ENCODE measurements around the gene VLDLR.

The VLDLR gene

DNA sequence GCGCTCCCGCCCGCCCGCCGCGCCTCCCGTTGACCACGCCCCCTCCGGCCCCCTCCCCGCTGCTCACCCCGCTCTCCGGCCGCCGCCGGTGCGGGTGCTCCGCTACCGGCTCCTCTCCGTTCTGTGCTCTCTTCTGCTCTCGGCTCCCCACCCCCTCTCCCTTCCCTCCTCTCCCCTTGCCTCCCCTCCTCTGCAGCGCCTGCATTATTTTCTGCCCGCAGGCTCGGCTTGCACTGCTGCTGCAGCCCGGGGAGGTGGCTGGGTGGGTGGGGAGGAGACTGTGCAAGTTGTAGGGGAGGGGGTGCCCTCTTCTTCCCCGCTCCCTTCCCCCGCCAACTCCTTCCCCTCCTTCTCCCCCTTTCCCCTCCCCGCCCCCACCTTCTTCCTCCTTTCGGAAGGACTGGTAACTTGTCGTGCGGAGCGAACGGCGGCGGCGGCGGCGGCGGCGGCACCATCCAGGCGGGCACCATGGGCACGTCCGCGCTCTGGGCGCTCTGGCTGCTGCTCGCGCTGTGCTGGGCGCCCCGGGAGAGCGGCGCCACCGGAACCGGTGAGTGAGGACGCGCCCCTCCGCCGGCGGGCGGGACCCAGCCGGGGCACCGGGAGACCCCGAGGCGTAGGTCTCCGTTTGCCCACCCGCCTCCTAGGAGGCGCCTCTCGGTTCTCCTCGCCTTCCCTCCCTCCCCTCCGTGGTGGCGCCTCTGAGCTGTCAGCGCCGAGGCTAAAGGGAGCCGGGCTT lies at the start of gene VLDLR:
TSS of gene VLDLR (plus strand) at position 66 of the 739 bp plus-strand sequence. CDS start at position 469, 403 bp downstream.
- Histone ChIP-seq H3K27ac (peak within 1 kb of the TSS; percentile 72 to 89), H3K4me3 (peak within 1 kb of the TSS; percentile 86)
- DNase-seq (ENCODE audit: low spot score): peak; percentile 74
- TF ChIP-seq, protein P1, sequence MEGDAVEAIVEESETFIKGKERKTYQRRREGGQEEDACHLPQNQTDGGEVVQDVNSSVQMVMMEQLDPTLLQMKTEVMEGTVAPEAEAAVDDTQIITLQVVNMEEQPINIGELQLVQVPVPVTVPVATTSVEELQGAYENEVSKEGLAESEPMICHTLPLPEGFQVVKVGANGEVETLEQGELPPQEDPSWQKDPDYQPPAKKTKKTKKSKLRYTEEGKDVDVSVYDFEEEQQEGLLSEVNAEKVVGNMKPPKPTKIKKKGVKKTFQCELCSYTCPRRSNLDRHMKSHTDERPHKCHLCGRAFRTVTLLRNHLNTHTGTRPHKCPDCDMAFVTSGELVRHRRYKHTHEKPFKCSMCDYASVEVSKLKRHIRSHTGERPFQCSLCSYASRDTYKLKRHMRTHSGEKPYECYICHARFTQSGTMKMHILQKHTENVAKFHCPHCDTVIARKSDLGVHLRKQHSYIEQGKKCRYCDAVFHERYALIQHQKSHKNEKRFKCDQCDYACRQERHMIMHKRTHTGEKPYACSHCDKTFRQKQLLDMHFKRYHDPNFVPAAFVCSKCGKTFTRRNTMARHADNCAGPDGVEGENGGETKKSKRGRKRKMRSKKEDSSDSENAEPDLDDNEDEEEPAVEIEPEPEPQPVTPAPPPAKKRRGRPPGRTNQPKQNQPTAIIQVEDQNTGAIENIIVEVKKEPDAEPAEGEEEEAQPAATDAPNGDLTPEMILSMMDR (IDR thresholded peaks at IDR 0.05): no peak

DNA sequence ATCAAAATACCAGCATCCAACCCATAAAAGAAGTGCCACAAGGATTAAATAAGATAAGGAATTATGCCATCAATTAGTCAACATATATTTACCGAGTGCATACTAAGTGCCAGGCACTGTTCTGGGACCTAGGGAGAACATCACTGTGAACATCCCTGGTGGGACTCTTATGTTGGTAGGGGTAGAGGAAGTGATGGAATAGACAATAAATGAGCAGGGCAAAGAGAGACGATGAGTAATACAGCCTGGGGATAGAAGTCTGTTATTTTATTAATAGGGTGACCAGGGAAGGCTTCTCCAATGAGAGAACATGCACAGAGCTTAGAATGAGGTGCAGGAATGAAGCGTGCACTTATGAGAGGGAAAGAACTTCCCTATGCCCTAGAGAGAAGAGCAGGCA lies 47.4 kb upstream of the VLDLR start:
- Histone ChIP-seq H3K27ac (no peak overlapping the region), H3K4me3 (no peak overlapping the region)
- TF ChIP-seq, protein P1 (IDR thresholded peaks at IDR 0.05): no peak
- DNase-seq (ENCODE audit: low spot score): no peak

DNA sequence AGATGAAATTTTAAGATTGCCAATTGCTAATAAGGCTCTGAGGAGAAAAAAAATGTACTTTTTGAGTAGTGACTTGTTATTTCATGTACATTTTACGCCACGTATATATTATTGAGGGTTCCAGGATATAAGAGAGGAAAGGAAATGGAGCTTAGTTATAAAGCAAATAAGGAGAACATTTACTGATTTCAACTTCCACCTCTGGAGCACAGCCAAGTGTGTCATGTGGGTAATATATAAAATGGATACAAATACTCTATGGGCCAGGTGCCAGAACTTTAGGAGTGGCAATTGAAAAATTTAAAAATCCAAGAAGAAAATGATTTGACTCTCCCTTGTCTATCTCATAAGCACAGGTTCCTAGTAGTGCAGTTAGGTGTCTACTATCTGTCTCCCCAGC lies 45.0 kb upstream of the VLDLR start:
- Histone ChIP-seq H3K4me3 (no peak overlapping the region), H3K27ac (no peak overlapping the region)
- no peak for DNase-seq (ENCODE audit: low spot score)
- TF ChIP-seq, protein P1 (IDR thresholded peaks at IDR 0.05): no peak

- Histone ChIP-seq H3K27ac (no peak overlapping the region), H3K4me3 (no peak overlapping the region)
- TF ChIP-seq, protein P1 (IDR thresholded peaks at IDR 0.05): no peak
- no peak for DNase-seq (ENCODE audit: low spot score)
Observed at GRCh38 chr9:2583308-2584013, 38.1 kb upstream of the VLDLR start.

- Histone ChIP-seq H3K4me3 (no peak overlapping the region), H3K27ac (no peak overlapping the region)
- TF ChIP-seq, protein P1 (IDR thresholded peaks at IDR 0.05): no peak
- no peak for DNase-seq (ENCODE audit: low spot score)
Observed at GRCh38 chr9:2591967-2592366, 29.6 kb upstream of the VLDLR start.

DNA sequence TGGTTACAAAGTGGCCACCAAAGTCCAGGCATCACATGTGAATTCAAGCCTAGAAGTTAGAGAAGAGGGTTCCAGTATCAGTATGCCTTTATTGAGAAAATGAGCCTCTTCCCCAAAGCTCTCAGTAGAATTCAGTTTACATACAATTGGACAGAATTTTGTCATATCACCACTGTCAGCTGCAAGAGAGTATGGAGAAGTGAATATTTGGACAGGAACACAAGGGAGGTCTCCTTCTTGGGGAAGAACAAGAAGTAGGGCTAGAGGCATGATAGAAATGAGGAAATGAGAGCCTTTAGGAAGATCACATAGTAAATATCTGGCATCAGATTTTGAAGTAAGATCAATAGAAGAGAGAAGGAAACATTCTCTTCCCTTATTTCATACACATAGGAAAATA lies 27.8 kb upstream of the VLDLR start:
- TF ChIP-seq, protein P1 (IDR thresholded peaks at IDR 0.05): no peak
- Histone ChIP-seq H3K27ac (no peak overlapping the region), H3K4me3 (no peak overlapping the region)
- DNase-seq (ENCODE audit: low spot score): no peak

DNA sequence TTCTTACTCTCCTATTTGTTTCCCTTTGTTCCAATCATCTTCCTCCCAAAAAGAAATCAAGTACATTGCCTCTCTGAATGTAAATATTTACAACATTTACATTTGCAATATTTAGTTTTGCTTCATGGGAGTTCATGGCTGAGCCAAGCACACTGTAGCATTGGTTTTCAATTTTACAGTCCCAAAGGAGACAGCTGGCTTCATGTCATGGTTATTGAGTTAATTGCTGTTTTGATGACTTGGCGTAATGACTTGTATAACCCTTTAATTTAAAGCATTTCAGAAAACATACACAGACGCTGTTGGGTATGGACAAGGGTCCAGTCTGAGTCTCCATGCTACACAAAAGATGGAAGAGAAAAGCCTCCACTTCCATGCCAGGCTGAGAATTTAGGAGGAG lies 25.6 kb upstream of the VLDLR start:
- Histone ChIP-seq H3K27ac (no peak overlapping the region), H3K4me3 (no peak overlapping the region)
- TF ChIP-seq, protein P1 (IDR thresholded peaks at IDR 0.05): no peak
- no peak for DNase-seq (ENCODE audit: low spot score)
